Ovary (tissue), 9 donors: ENCODE measurements around the gene DNAH6. TPM values are rescaled to one million over a fixed set of nuclear protein-coding genes. Genes with fewer than 3 reads are reported as not detected.

Experiments
- DNase-seq, 5 donors: peaks; one replicate each; pipeline ENCODE4 v3.0.0-alpha.2; 2019 to 2020
- H3K27ac ChIP-seq, 2 donors: fragments of 200-600 bp; one replicate each; pipeline versions ENCODE4 v1.5.1 to v1.8.0; 2019 to 2022
- H3K27me3 ChIP-seq: fragments of 200-600 bp; one replicate; pipeline ENCODE4 v1.8.0; 2022
- H3K36me3 ChIP-seq: fragments of 200-600 bp; sonication (generic); one replicate; pipeline ENCODE4 v1.5.1; 2019
- H3K4me1 ChIP-seq: one replicate; pipeline ENCODE4 v1.8.1; 2013; ENCODE audit warnings: mild to moderate bottlenecking, moderate library complexity; ENCODE audit not compliant: insufficient read depth
- H3K4me3 ChIP-seq: fragments of 200-600 bp; sonication (generic); one replicate; pipeline ENCODE4 v1.5.1; 2017
- H3K9me3 ChIP-seq, 2 donors: fragments of 200-600 bp in 1 of 2; sonication (generic) in 1 of 2; one replicate each; pipeline versions ENCODE4 v1.5.1 to v1.8.1; 2013 to 2019; ENCODE audit warnings: mild to moderate bottlenecking in 1 of 2, moderate library complexity in 1 of 2
- CTCF ChIP-seq, 3 donors: fragments of 450-650 bp in 2 of 3; fragments of 200-600 bp in 1 of 3; IDR thresholded peaks; one replicate each; pipeline versions ENCODE4 v1.5.1 to v1.8.0; 2016 to 2022; ENCODE audit warnings: antibody characterized with exemption in 3 of 3, mild to moderate bottlenecking in 1 of 3
- EP300 ChIP-seq: sonication (generic); formaldehyde crosslinking; IDR thresholded peaks from one replicate; pipeline ENCODE4 v1.6.1; 2017; ENCODE audit warnings: antibody characterized with exemption
- POLR2A ChIP-seq: fragments of 450-650 bp; IDR thresholded peaks from one replicate; pipeline ENCODE4 v1.6.1; 2017; ENCODE audit warnings: antibody characterized with exemption, mild to moderate bottlenecking, moderate library complexity
- WGBS, 3 donors: extraction: QIAGEN DNeasy Blood & Tissue Kit in 1 of 3; methylation state at CpG; one replicate each; pipeline versions ENCODE4 v1.1.5 to v1.1.7; 2013 to 2017; 5-methylcytosine and 5-hydroxymethylcytosine counted together
- intact Hi-C, 4 donors: fragments of 100-400 bp; cut with DNase I; formaldehyde crosslinking; loops; one replicate each; pipeline versions ENCODE4 v1.11.0 to v1.15.1; 2022 to 2023
- polyA plus RNA-seq, 2 donors: library from polyadenylated mRNA; stranded (reverse); fragments of 200-250 nt in 1 of 2; fragments of 350-450 nt in 1 of 2; fragmentation: Illumina TruSeq in 1 of 2; extraction: RNeasy Lipid Tissue Mini Kit (QIAGEN cat#74804) in 1 of 2; gene quantifications; one replicate each; pipeline ENCODE4 v1.2.3, GENCODE V29; 2013 to 2014
- total RNA-seq, 7 donors: library from RNA; depleted of rRNA in 2 of 7; stranded (reverse); fragments of >200 nt in 2 of 7; fragmentation: NEBNext Ultra II Directional in 3 of 7; extraction: Animal tissue kit (Norgen Biotek cat#: 25700) in 3 of 7; gene quantifications; one replicate each; pipeline versions ENCODE4 v1.1.0 to v1.2.4, GENCODE V29; 2016 to 2023
- donor health status: DM: no; HTN: no; CAD: no; lungs with moderate emphysema.
- donor health status: DM: no; HTN: no; CAD: no.
- donor health status: Bipolar disorder and iron deficiency.
- donor health status: DM: yes; HTN: yes; CAD: no.
- donor health status: DM: no; HTN: no; CAD: no.
- donor health status: DM: yes; HTN: yes; CAD: no.

The DNAH6 gene
- total and polyA plus RNA-seq, 9 donors, result 0.42 to 14.0 (median 2.4) TPM

- 86 to 96% (median 91%) methylated on average over 3 of the region's 3 CpGs for WGBS, 3 donors
- Histone ChIP-seq H3K4me3 (no peak overlapping the region), H3K4me1 (no peaks in the 10 kb centered on the region), H3K27me3 (no peaks in the 10 kb centered on the region), H3K27ac (no peak overlapping the region), H3K36me3 (no peaks in the 10 kb centered on the region), H3K9me3 (no peaks in the 10 kb centered on the region)
- DNase-seq, result no peak
- TF ChIP-seq CTCF (IDR thresholded peaks at IDR 0.05) (no peak), EP300 (no peak), POLR2A (no peak)
- intact Hi-C loops, result no loop called here
These were observed 341.8 kb downstream of the DNAH6 start for GRCh38 chr2:84858123-84858522.

GRCh38 chr2:84858937-84859336, 342.6 kb downstream of the DNAH6 start:
- Histone ChIP-seq H3K27me3 (no peaks in the 10 kb centered on the region), H3K27ac (no peak overlapping the region), H3K36me3 (no peaks in the 10 kb centered on the region), H3K4me1 (no peaks in the 10 kb centered on the region), H3K4me3 (no peak overlapping the region), H3K9me3 (no peaks in the 10 kb centered on the region)
- no peak for DNase-seq
- WGBS, 3 donors, result 76 to 78% (median 77%) methylated on average over 3 of the region's 3 CpGs
- TF ChIP-seq POLR2A, result no peak
- TF ChIP-seq EP300, result no peak
- TF ChIP-seq CTCF (IDR thresholded peaks at IDR 0.05), result no peak
- intact Hi-C loops, result no loop called here

GRCh38 chr2:84861539-84861938, 345.2 kb downstream of the DNAH6 start:
- H3K4me1 ChIP-seq, result no peaks in the 10 kb centered on the region
- H3K4me3 ChIP-seq, result no peak overlapping the region
- intact Hi-C loops, result no loop called here
- DNase-seq, result no peak
- H3K9me3 ChIP-seq, result no peaks in the 10 kb centered on the region
- no peaks in the 10 kb centered on the region for H3K36me3 ChIP-seq
- no peak for TF ChIP-seq EP300
- TF ChIP-seq CTCF (IDR thresholded peaks at IDR 0.05), result no peak
- no peak for TF ChIP-seq POLR2A
- 73 to 90% (median 88%) methylated on average over 6 of the region's 6 CpGs for WGBS, 3 donors
- no peaks in the 10 kb centered on the region for H3K27me3 ChIP-seq
- H3K27ac ChIP-seq, result no peak overlapping the region

GRCh38 chr2:84862006-84862405, 345.7 kb downstream of the DNAH6 start:
- Histone ChIP-seq H3K4me3 (no peak overlapping the region), H3K9me3 (no peaks in the 10 kb centered on the region), H3K27me3 (no peaks in the 10 kb centered on the region), H3K4me1 (no peaks in the 10 kb centered on the region), H3K36me3 (no peaks in the 10 kb centered on the region), H3K27ac (no peak overlapping the region)
- TF ChIP-seq POLR2A (no peak), CTCF (IDR thresholded peaks at IDR 0.05) (no peak)
- intact Hi-C loops, result no loop called here
- WGBS, 3 donors, result 81 to 91% (median 91%) methylated on average over 6 of the region's 6 CpGs
- DNase-seq, result no peak
